ENCODE data around the gene BAD. TPM values are rescaled to one million over a fixed set of nuclear protein-coding genes. Genes with fewer than 3 reads are reported as not detected.

The BAD gene
- total and polyA plus RNA-seq, 10 of the 15 experiments (the other 5 are each of a cell fraction or from before 2014, with no cell fraction given): 1.5 to 67.2 (median 39.6) TPM

- TF ChIP-seq CEBPZ (IDR thresholded peaks at IDR 0.05; ENCODE audit: low read depth, low read length): no peak
- no peak for TF ChIP-seq E4F1 (IDR thresholded peaks at IDR 0.05; ENCODE audit: borderline replicate concordance, partially characterized antibody)
- TF ChIP-seq MXI1 (IDR thresholded peaks at IDR 0.05; ENCODE audit: low read depth, low read length): no peak
- TF ChIP-seq IRF5 (IDR thresholded peaks at IDR 0.05; ENCODE audit: borderline replicate concordance): no peak
- no peak for TF ChIP-seq SUPT20H (IDR thresholded peaks at IDR 0.05; ENCODE audit: borderline replicate concordance, control insufficient read depth, low read depth, low read length)
These were observed 18.1 kb downstream of the BAD start (continued) for GRCh38 chr11:64266339-64266738.
